H1 (cell line): ENCODE measurements around the gene ARHGEF12. TPM values are rescaled to one million over a fixed set of nuclear protein-coding genes. Genes with fewer than 3 reads are reported as not detected.

ENCODE experiments used
- ASH2L ChIP-seq: fragments of 200-600, 300-600 bp; sonication (generic); IDR thresholded peaks from one replicate; pipeline ENCODE4 v1.7.1; 2017; ENCODE audit warnings: low read length
- ATF2 ChIP-seq: IDR thresholded peaks from 2 replicates; pipeline ENCODE4 v1.6.1; 2012; ENCODE audit warnings: low read length, inconsistent platforms
- ATF3 ChIP-seq: IDR thresholded peaks from 2 replicates; pipeline ENCODE4 v1.6.1; 2011; ENCODE audit warnings: low read depth, mild to moderate bottlenecking, low read length; ENCODE audit not compliant: insufficient read depth
- BACH1 ChIP-seq: IDR thresholded peaks from 2 replicates; pipeline ENCODE4 v1.6.1; 2012; ENCODE audit warnings: low read length, improper control_type of control experiment
- BCL11A ChIP-seq, 2 experiments: IDR thresholded peaks; one replicate each; pipeline ENCODE4 v1.6.1; 2011; ENCODE audit warnings: low read depth in 2 of 2, low read length in 2 of 2, mild to moderate bottlenecking in 2 of 2
- BRCA1 ChIP-seq: IDR thresholded peaks from 2 replicates; pipeline ENCODE4 v1.6.1; 2012; ENCODE audit warnings: low read depth, low read length, improper control_type of control experiment
- CREB1 ChIP-seq: IDR thresholded peaks from 2 replicates; pipeline ENCODE4 v1.6.1; 2012; ENCODE audit warnings: inconsistent platforms
- CTCF ChIP-seq, 3 experiments: IDR thresholded peaks; 1 replicate in 2 of 3; 2 replicates in 1 of 3; pipeline versions ENCODE4 v1.5.1 to v1.6.1; 2011; ENCODE audit warnings: low read length in 3 of 3, mild to moderate bottlenecking in 3 of 3, inconsistent platforms in 2 of 3, low read depth in 1 of 3, moderate library complexity in 1 of 3; ENCODE audit not compliant: insufficient read depth in 1 of 3; ENCODE audit errors: control extremely low read depth in 1 of 3
- EGR1 ChIP-seq: IDR thresholded peaks from 2 replicates; pipeline ENCODE4 v1.6.1; 2011; ENCODE audit warnings: low read depth, low read length, borderline replicate concordance
- FOSL1 ChIP-seq: IDR thresholded peaks from 2 replicates; pipeline ENCODE4 v1.6.1; 2011; ENCODE audit warnings: mild to moderate bottlenecking, low read depth, low read length, moderate library complexity; ENCODE audit not compliant: insufficient read depth
- KDM4A ChIP-seq: IDR thresholded peaks from one replicate; pipeline ENCODE4 v1.7.1; 2012; ENCODE audit warnings: low read depth, mild to moderate bottlenecking, moderate library complexity, low read length, inconsistent platforms; ENCODE audit not compliant: severe bottlenecking
- NRF1 ChIP-seq: IDR thresholded peaks from 2 replicates; pipeline ENCODE4 v1.6.1; 2011; ENCODE audit warnings: mild to moderate bottlenecking, low read depth, low read length, improper control_type of control experiment
- PHF8 ChIP-seq: fragments of 200-600 bp; sonication (generic); conservative IDR thresholded peaks from 2 replicates; pipeline ENCODE4 v1.7.1; 2012; ENCODE audit warnings: low read depth, mild to moderate bottlenecking, inconsistent platforms, low read length, moderate library complexity
- POLR2A ChIP-seq, 2 experiments: IDR thresholded peaks; 1 replicate in 1 of 2; 2 replicates in 1 of 2; pipeline ENCODE4 v1.6.1; 2011; ENCODE audit warnings: low read depth in 2 of 2, low read length in 2 of 2, mild to moderate bottlenecking in 2 of 2; ENCODE audit errors: control extremely low read depth in 1 of 2
- POLR2AphosphoS5 ChIP-seq: IDR thresholded peaks from 2 replicates; pipeline ENCODE4 v1.6.1; 2011; ENCODE audit warnings: low read depth, low read length
- RFX5 ChIP-seq: IDR thresholded peaks from 2 replicates; pipeline ENCODE4 v1.6.1; 2011; ENCODE audit warnings: low read depth, low read length, improper control_type of control experiment, borderline replicate concordance
- SP1 ChIP-seq: IDR thresholded peaks from 2 replicates; pipeline ENCODE4 v1.6.1; 2011; ENCODE audit warnings: low read depth, low read length
- SUZ12 ChIP-seq: fragments of 200-600 bp; sonication (generic); IDR thresholded peaks from 2 replicates; pipeline ENCODE4 v1.6.1; 2012; ENCODE audit warnings: mild to moderate bottlenecking, inconsistent platforms, low read length, moderate library complexity, mixed read lengths
- USF2 ChIP-seq: IDR thresholded peaks from 2 replicates; pipeline ENCODE4 v1.6.1; 2011; ENCODE audit warnings: low read length, improper control_type of control experiment
- ZNF274 ChIP-seq: IDR thresholded peaks from 2 replicates; pipeline ENCODE4 v1.7.0; 2012; ENCODE audit warnings: low read length, borderline replicate concordance; ENCODE audit errors: extremely low read depth
- polyA plus RNA-seq, 7 experiments: library from polyadenylated mRNA; depleted of rRNA in 3 of 7; stranded (reverse) in 5 of 7; unstranded in 2 of 7; fragments of >200 nt in 5 of 7; fragments of 200-250 nt in 2 of 7; gene quantifications; 1 replicate in 5 of 7; 2 replicates in 1 of 7; 4 replicates in 1 of 7; pipeline versions ENCODE4 v1.2.1 to v1.2.3, GENCODE V29; 2011 to 2013; ENCODE audit warnings: missing spikeins in 2 of 7, mixed read lengths in 2 of 7
- total RNA-seq: library from RNA; stranded (reverse); fragmentation: NEBNext Ultra II Directional; extraction: Animal tissue kit (Norgen Biotek cat#: 25700); gene quantifications from 2 replicates; pipeline ENCODE4 v1.2.1, GENCODE V29; 2021

ARHGEF12 gene
- total and polyA plus RNA-seq, 2 of the 8 experiments (the other 6 are each of a cell fraction or from before 2014, with no cell fraction given) = 5.1 to 33.7 TPM

GRCh38 chr11:120527111-120527761, 191.0 kb downstream of the ARHGEF12 start (continued):
- peak; percentile 26; the same call in 1 of the 2 replicates for TF ChIP-seq ATF2
- no peak for TF ChIP-seq USF2
- peak; percentile 46 to 56 (median 56) for TF ChIP-seq CTCF (IDR thresholded peaks at IDR 0.05; ENCODE audit: control extremely low read depth in 1 of 3, insufficient read depth in 1 of 3, low read depth in 1 of 3, low read length in 3 of 3)
- no peak for TF ChIP-seq POLR2A (IDR thresholded peaks at IDR 0.05; ENCODE audit: control extremely low read depth in 1 of 2, low read depth in 2 of 2, low read length in 2 of 2)
- peak; percentile 32; the same call in 1 of the 2 replicates for TF ChIP-seq POLR2AphosphoS5
- TF ChIP-seq BACH1 = no peak
- no peak for TF ChIP-seq KDM4A
- no peak for TF ChIP-seq PHF8
- no peak for TF ChIP-seq BRCA1
- TF ChIP-seq ZNF274 = no peak
- peak; percentile 69; the same call in 1 of the 2 replicates for TF ChIP-seq EGR1
- no peak for TF ChIP-seq NRF1
- TF ChIP-seq FOSL1 = no peak
- no peak for TF ChIP-seq BCL11A (IDR thresholded peaks at IDR 0.05; ENCODE audit: low read depth in 2 of 2, low read length in 2 of 2)
- peak; percentile 53 for TF ChIP-seq ASH2L
- TF ChIP-seq ATF3 = no peak
- TF ChIP-seq SUZ12 = no peak
- TF ChIP-seq SP1 = peak; percentile 59
- no peak for TF ChIP-seq CREB1
- no peak for TF ChIP-seq RFX5
